NCI-H2081 (cell line): Measurements from ENCODE around the gene MRPS18B.
"Not testable (repeated sequence)": the region's sequence is repeated elsewhere in the genome, so short reads cannot be mapped to it uniquely, and the experiment has no call there.

Source experiments
- DNase-seq, 2 experiments: peaks; one replicate each; lab custom pipeline; 2025; lab: John Stamatoyannopoulos, UW

The MRPS18B gene

GRCh38 chr6:30641048-30641447 is 23.4 kb downstream of the MRPS18B start:
- no peak for DNase-seq

- no peak for DNase-seq
Measured at GRCh38 chr6:30643656-30644055, 26.0 kb downstream of the MRPS18B start.

- no peak for DNase-seq
Measured at GRCh38 chr6:30644769-30645168, 27.1 kb downstream of the MRPS18B start.

- no peak for DNase-seq
Measured at GRCh38 chr6:30645989-30646388, 28.3 kb downstream of the MRPS18B start.

- peak; percentile 91 to 93 for DNase-seq
Measured at GRCh38 chr6:30646450-30647241, 29.0 kb downstream of the MRPS18B start, which contains the start of gene C6orf136. Gene C6orf136 (plus strand): TSS chr6:30647133. CDS start chr6:30647232, 99 bp downstream.

DNA sequence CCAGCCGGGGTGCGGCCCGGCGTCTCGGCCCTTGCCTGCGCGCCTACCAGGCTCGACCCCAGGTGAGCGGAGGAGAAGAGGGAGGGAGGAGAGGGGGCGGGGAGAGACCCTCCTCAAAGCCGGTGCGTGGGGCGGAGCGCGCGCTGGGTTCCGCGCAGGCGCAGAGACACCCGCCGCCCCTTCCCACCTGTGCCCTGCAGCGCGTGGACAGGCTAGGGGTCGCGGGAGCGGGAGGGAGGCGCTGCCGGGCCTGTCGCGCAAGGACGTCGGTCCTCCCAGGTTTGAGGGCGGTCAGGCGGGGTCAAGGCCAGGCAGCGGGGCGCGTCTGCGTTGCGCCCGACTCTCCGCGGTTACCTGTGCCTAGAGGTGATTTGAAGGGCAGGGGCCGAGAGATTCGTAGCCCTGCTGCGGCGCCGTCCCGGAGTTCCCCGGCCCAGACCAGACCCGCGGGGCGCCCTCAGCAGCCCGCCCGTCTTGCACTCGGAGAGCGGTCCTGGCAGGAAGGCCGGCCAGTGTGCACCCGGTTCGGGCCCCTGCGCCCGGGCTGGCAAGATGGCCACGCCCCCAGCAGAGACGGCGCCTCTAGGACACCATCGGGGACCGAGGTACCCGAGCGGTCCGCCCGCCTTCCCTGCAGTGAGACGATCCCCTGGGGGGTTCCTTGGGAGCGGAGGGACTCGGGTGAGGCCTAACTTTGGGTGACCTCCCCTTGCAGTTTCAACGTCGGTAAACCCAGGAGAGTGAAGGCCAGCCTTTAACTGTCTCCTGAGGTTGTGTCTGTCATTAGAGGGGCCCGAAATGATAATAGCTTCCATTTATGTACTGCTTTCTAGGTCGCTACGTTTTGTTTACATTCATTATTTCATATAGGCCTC is 29.8 kb downstream of the MRPS18B start:
- DNase-seq, result peak; percentile 58 to 86

GRCh38 chr6:30651143-30651542 is 33.5 kb downstream of the MRPS18B start:
- DNase-seq, result no peak

- DNase-seq, result no peak
Measured at GRCh38 chr6:30654798-30655742, 37.4 kb downstream of the MRPS18B start.

- no peak for DNase-seq
Measured at GRCh38 chr6:30655743-30656094, 38.1 kb downstream of the MRPS18B start.

- DNase-seq, result no peak
Measured at GRCh38 chr6:30656513-30656912, 38.9 kb downstream of the MRPS18B start.

DNA sequence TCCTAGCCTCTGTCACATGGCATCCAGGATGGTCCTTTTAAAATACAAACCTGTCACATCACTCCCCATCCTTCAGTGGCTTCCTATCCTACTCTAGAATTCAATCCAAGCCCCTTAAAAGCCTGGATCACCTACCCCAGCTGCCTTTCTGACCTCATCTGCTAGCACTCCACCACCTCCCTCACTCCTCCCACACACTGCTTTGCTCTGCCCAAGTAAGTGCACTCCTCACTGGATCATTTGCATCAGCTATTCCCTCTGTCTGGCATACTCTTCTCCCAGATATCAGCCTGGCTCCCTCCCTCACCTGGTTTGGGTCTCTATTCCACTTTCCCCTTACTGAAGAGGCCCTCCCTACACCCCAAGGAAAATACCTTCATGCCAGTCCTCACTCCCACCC is 39.8 kb downstream of the MRPS18B start:
- DNase-seq, result no peak

- DNase-seq, result not testable (repeated sequence)
Measured at GRCh38 chr6:30657922-30658321, 40.3 kb downstream of the MRPS18B start.

DNA sequence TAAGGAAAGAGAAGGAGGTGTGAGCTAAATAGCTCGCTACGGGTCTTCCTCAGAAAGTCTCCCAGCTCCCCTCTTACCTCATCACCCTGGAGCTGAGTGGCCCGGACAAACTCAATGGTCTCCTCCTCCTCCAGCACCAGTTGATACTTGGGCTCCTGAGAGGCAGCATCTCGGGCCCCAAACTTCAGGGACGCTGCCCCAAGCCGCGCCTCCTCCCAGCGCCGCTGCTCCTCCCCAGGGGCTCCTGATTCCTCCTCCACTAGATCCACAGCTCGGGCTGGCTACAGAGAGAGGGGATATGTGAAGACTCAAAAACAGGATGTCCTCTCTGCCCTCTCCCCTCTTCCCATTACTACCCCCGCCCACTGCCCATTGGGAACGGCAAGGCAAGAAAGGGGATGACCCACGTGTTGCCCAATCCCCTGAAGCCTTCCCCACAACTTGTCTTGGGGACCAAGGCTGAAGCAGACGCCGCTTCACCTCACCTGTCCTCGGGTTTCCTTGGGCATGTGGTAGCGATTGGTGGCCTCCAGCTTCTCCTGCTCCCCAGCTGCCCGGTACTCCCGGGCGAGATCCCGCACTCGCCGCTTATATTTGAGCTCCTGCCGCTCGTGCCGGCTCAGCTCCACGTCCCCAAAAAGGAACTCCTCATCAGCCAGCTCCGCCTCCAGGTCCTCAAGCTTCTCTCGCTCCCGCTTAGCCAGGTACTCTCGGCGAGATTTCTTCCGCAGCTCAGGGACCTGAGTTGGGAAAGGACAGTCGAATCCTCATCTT is 47.5 kb downstream of the MRPS18B start:
- DNase-seq, result no peak

- not testable (repeated sequence) for DNase-seq
Measured at GRCh38 chr6:30666300-30666699, 48.7 kb downstream of the MRPS18B start.

DNA sequence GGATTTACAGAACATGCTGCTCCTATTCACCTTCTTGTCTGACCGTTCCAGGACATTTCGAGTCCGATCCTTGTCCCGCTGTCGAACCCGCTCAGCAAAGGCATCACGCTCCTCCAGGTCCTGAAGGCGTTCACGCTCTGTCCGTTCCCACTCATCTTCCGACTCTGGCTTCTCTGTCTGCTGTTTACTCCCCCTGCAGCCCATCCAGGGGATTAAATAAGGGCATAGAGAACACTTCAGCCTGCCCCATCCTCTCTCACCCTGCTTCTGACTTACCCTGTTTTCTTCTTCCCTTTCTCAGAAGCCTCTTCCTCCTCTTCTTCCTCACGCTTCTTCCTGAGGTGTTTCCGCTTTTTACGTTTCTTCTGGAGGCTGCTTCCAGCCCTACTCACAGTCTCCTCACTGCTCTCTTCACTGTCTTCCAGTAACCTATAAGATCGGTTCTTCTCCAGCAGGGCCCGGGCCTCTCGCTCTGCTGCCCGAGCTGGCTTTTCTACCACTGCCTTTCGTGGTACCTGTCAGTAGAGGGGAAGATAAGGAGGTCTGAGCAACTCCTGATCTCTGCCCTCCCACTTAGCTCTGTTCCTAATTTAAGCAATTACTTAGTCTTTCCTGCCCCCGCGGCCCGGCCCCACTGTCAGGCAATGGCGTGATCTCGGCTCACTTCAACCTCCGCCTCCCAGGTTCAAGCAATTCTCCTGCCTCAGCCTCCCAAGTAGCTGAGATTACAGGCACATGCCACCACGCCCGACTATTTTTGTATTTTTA is 53.3 kb downstream of the MRPS18B start:
- DNase-seq, result no peak

DNA sequence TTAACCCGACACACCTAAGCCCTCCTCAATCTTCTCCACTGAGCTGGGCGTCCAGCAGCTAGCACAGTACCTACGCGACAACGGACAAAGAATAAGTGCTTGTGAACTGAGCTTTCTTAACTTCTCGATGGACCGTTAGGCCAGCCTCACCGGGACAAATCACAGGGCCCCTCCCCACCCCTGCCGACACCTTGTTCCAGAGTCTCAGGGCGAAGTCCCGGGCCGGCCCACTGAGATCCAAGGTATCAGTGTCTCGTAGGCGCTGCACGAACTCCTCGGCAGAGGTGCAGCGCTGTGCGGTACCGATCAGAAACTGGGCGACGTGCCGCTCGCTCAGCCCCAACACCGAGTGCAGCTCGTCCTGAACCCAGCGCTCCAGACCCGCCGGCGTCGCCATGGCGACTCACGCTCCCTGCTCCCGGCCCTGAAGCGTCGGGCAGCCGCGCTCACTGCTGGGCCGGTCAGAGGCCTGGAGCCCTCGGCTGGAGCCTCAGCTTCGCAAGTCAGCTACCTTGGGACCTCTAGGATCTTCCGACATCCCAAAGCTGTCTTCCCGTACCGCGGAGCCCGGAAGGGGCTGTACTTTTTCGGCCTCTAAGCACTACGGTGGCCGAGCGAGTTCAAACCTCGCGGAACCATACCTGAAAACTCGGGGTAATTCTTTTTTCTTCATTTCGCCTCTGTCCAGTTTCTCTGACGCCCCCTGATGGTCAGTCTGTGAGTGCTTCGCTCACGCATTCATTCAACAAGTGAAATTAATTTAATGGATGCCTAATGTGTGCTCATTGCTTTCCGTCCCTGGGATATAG is 55.0 kb downstream of the MRPS18B start, which contains the start of gene DHX16:
Gene DHX16 (minus strand): TSS at position 562 of the 809 bp plus-strand sequence. CDS start 165 bp downstream, at position 397.
- peak; percentile 92 to 96 for DNase-seq
